HL-60 (cell line): ENCODE measurements around the gene AIF1L.

Source experiments
- POLR2AphosphoS5 ChIP-seq: IDR thresholded peaks from 2 replicates; pipeline ENCODE4 v1.6.1; 2012; ENCODE audit warnings: low read depth
- TF ChIP-seq, protein P1 (sequence below): IDR thresholded peaks from one replicate; pipeline ENCODE4 v1.5.1; 2011; ENCODE audit warnings: low read length, control low read depth, inconsistent platforms; ENCODE audit not compliant: insufficient read depth

- TF ChIP-seq, protein P1, sequence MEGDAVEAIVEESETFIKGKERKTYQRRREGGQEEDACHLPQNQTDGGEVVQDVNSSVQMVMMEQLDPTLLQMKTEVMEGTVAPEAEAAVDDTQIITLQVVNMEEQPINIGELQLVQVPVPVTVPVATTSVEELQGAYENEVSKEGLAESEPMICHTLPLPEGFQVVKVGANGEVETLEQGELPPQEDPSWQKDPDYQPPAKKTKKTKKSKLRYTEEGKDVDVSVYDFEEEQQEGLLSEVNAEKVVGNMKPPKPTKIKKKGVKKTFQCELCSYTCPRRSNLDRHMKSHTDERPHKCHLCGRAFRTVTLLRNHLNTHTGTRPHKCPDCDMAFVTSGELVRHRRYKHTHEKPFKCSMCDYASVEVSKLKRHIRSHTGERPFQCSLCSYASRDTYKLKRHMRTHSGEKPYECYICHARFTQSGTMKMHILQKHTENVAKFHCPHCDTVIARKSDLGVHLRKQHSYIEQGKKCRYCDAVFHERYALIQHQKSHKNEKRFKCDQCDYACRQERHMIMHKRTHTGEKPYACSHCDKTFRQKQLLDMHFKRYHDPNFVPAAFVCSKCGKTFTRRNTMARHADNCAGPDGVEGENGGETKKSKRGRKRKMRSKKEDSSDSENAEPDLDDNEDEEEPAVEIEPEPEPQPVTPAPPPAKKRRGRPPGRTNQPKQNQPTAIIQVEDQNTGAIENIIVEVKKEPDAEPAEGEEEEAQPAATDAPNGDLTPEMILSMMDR = no peak
- no peak for TF ChIP-seq POLR2AphosphoS5
Measured at GRCh38 chr9:131056781-131057506, 39.4 kb upstream of the AIF1L start.
